ENCODE measurements around the gene STBD1.
"Not testable (repeated sequence)": the region's sequence is repeated elsewhere in the genome, so short reads cannot be mapped to it uniquely, and the experiment has no call there.

STBD1 gene

GRCh38 chr4:76341063-76341462 lies 34.5 kb downstream of the STBD1 start:
- DNase-seq, result no peak
- H3K36me3 ChIP-seq, result no peaks in the 10 kb centered on the region
- TF ChIP-seq CTCF (IDR thresholded peaks at IDR 0.05; ENCODE audit: low read depth, low read length), result no peak
- no peak overlapping the region for H3K4me3 ChIP-seq (ENCODE audit: low read depth, low read length)
- H3K4me1 ChIP-seq, result peaks cover 39% of the 10 kb centered on the region
- no peaks in the 10 kb centered on the region for H3K9me3 ChIP-seq
- H3K27me3 ChIP-seq, result no peaks in the 10 kb centered on the region

- Histone ChIP-seq H3K9me3 (no peaks in the 10 kb centered on the region), H3K4me3 (ENCODE audit: low read depth, low read length) (no peak overlapping the region), H3K4me1 (peaks cover 39% of the 10 kb centered on the region), H3K27me3 (no peaks in the 10 kb centered on the region), H3K36me3 (no peaks in the 10 kb centered on the region)
- DNase-seq, result no peak
- TF ChIP-seq CTCF (IDR thresholded peaks at IDR 0.05; ENCODE audit: low read depth, low read length), result no peak
Observed at GRCh38 chr4:76342191-76342590, 35.7 kb downstream of the STBD1 start.

- Histone ChIP-seq H3K4me3 (ENCODE audit: low read depth, low read length) (no peak overlapping the region), H3K4me1 (peaks cover 39% of the 10 kb centered on the region), H3K27me3 (no peaks in the 10 kb centered on the region), H3K36me3 (no peaks in the 10 kb centered on the region), H3K9me3 (no peaks in the 10 kb centered on the region)
- DNase-seq, result no peak
- no peak for TF ChIP-seq CTCF (IDR thresholded peaks at IDR 0.05; ENCODE audit: low read depth, low read length)
Observed at GRCh38 chr4:76342803-76343202, 36.3 kb downstream of the STBD1 start.

- no peak for DNase-seq
- Histone ChIP-seq H3K36me3 (no peaks in the 10 kb centered on the region), H3K4me3 (ENCODE audit: low read depth, low read length) (no peak overlapping the region), H3K27me3 (no peaks in the 10 kb centered on the region), H3K9me3 (no peaks in the 10 kb centered on the region; the same call in 1 of the 2 replicates), H3K4me1 (no peaks in the 10 kb centered on the region)
- TF ChIP-seq CTCF (IDR thresholded peaks at IDR 0.05; ENCODE audit: low read depth, low read length), result no peak
Observed at GRCh38 chr4:76354517-76355473, 48.3 kb downstream of the STBD1 start.

GRCh38 chr4:76357981-76358380 lies 51.4 kb downstream of the STBD1 start:
- TF ChIP-seq CTCF (IDR thresholded peaks at IDR 0.05; ENCODE audit: low read depth, low read length), result no peak
- DNase-seq, result no peak
- Histone ChIP-seq H3K27me3 (no peaks in the 10 kb centered on the region), H3K4me3 (ENCODE audit: low read depth, low read length) (no peak overlapping the region), H3K9me3 (no peaks in the 10 kb centered on the region; the same call in 1 of the 2 replicates), H3K4me1 (no peaks in the 10 kb centered on the region), H3K36me3 (no peaks in the 10 kb centered on the region)

GRCh38 chr4:76359881-76360466 lies 53.4 kb downstream of the STBD1 start:
- H3K4me3 ChIP-seq (ENCODE audit: low read depth, low read length); H3K4me1 ChIP-seq; H3K9me3 ChIP-seq; H3K27me3 ChIP-seq; DNase-seq; H3K36me3 ChIP-seq: not testable (repeated sequence)

Data from BE2C (cell line).